Smooth muscle cell (in vitro differentiated cells): ENCODE data around the gene ANGPTL2. TPM values are rescaled to one million over a fixed set of nuclear protein-coding genes. Genes with fewer than 3 reads are reported as not detected.

Experiments
- DNase-seq: peaks from one replicate; lab custom pipeline; 2025; ENCODE audit not compliant: unreplicated experiment; lab: John Stamatoyannopoulos, UW
- H2AFZ ChIP-seq: fragments of 200-600 bp; sonication (generic); 2 replicates; pipeline ENCODE4 v1.6.0; 2016; ENCODE audit warnings: antibody characterized with exemption, low read depth, mild to moderate bottlenecking
- H3F3A ChIP-seq: fragments of 200-600 bp; sonication (generic); 2 replicates; pipeline ENCODE4 v1.6.0; 2017; ENCODE audit warnings: antibody characterized with exemption, low read depth
- H3K27ac ChIP-seq: fragments of 200-600 bp; sonication (generic); 2 replicates; pipeline ENCODE4 v1.5.1; 2016; ENCODE audit warnings: low read depth, mild to moderate bottlenecking
- H3K27me3 ChIP-seq: fragments of 200-600 bp; sonication (generic); 2 replicates; pipeline ENCODE4 v1.6.1; 2016; ENCODE audit warnings: low read depth, mild to moderate bottlenecking
- H3K36me3 ChIP-seq: fragments of 200-600 bp; sonication (generic); 2 replicates; pipeline ENCODE4 v1.5.1; 2016; ENCODE audit warnings: low read depth
- H3K4me1 ChIP-seq: fragments of 200-600 bp; sonication (generic); 2 replicates; pipeline ENCODE4 v1.5.1; 2016; ENCODE audit warnings: low read depth
- H3K4me2 ChIP-seq: fragments of 200-600 bp; sonication (generic); 2 replicates; pipeline ENCODE4 v1.6.0; 2016; ENCODE audit warnings: mild to moderate bottlenecking
- H3K4me3 ChIP-seq: fragments of 200-600 bp; sonication (generic); 2 replicates; pipeline ENCODE4 v1.5.1; 2016; ENCODE audit warnings: mild to moderate bottlenecking
- H3K79me2 ChIP-seq: fragments of 200-600 bp; sonication (generic); 2 replicates; pipeline ENCODE4 v1.6.0; 2016; ENCODE audit warnings: low read depth, mild to moderate bottlenecking
- H3K9ac ChIP-seq: fragments of 200-600 bp; sonication (generic); 2 replicates; pipeline ENCODE4 v1.6.0; 2016; ENCODE audit warnings: low read depth
- H3K9me3 ChIP-seq: fragments of 200-600 bp; sonication (generic); replicated peaks from 2 replicates; pipeline ENCODE4 v1.5.1; 2016; ENCODE audit warnings: low read depth
- H4K20me1 ChIP-seq: fragments of 200-600 bp; sonication (generic); 2 replicates; pipeline ENCODE4 v1.6.0; 2016; ENCODE audit warnings: low read depth
- WGBS: methylation state at CpG from one replicate; pipeline ENCODE4 v1.1.7; 2016; ENCODE audit warnings: low lambda C conversion rate; 5-methylcytosine and 5-hydroxymethylcytosine counted together
- polyA plus RNA-seq: library from polyadenylated mRNA; unstranded; fragments of >200 nt; fragmentation: Nextera tagmentation; extraction: Ambion mirVana; gene quantifications from 2 replicates; pipeline ENCODE4 v1.2.1, GENCODE V29; 2016
- total RNA-seq: library from RNA; depleted of rRNA; stranded (reverse); fragments of >200 nt; gene quantifications from 2 replicates; pipeline ENCODE4 v1.2.3, GENCODE V29; 2014
- TF ChIP-seq, protein P1 (sequence below): fragments of 200-600 bp; sonication (generic); IDR thresholded peaks from 2 replicates; pipeline ENCODE4 v1.5.1; 2017; ENCODE audit warnings: borderline replicate concordance, mild to moderate bottlenecking, antibody characterized with exemption; ENCODE audit not compliant: insufficient read depth, poor library complexity, severe bottlenecking

ANGPTL2 gene
- total and polyA plus RNA-seq, 2 experiments from 2014 or later, result 16.1 to 18.7 TPM

DNA sequence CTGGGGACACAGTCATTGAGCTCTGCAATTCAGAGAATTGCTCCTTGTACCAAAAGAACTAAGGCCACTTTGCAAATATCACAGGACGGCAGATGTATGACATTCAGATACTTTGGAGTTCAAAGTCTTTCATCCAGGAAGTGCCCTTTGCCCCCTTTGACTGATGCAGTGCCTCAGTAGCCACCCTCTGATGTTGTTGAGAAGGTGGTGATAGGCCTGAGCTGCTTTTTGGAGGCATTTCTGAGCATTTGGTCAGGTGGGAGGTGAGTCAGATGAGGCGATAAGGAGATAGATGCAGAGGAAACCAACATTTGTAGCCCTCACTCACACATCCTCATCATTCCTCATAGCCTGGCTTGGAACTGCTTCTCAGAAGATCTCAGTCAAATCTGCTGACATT lies 63.4 kb downstream of the ANGPTL2 start:
- H3K4me1 ChIP-seq, result no peaks in the 10 kb centered on the region
- no peaks in the 10 kb centered on the region for H3F3A ChIP-seq
- H3K9ac ChIP-seq, result no peak overlapping the region
- H3K27me3 ChIP-seq, result no peaks in the 10 kb centered on the region
- TF ChIP-seq, protein P1, sequence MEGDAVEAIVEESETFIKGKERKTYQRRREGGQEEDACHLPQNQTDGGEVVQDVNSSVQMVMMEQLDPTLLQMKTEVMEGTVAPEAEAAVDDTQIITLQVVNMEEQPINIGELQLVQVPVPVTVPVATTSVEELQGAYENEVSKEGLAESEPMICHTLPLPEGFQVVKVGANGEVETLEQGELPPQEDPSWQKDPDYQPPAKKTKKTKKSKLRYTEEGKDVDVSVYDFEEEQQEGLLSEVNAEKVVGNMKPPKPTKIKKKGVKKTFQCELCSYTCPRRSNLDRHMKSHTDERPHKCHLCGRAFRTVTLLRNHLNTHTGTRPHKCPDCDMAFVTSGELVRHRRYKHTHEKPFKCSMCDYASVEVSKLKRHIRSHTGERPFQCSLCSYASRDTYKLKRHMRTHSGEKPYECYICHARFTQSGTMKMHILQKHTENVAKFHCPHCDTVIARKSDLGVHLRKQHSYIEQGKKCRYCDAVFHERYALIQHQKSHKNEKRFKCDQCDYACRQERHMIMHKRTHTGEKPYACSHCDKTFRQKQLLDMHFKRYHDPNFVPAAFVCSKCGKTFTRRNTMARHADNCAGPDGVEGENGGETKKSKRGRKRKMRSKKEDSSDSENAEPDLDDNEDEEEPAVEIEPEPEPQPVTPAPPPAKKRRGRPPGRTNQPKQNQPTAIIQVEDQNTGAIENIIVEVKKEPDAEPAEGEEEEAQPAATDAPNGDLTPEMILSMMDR, result no peak
- no peak overlapping the region for H3K4me3 ChIP-seq
- no peaks in the 10 kb centered on the region for H4K20me1 ChIP-seq
- no peaks in the 10 kb centered on the region for H3K79me2 ChIP-seq
- no peak overlapping the region for H3K27ac ChIP-seq
- H3K36me3 ChIP-seq, result no peaks in the 10 kb centered on the region
- H3K9me3 ChIP-seq, result no peaks in the 10 kb centered on the region
- WGBS, result 100% methylated on average over 2 of the region's 2 CpGs
- no peak for DNase-seq
- H2AFZ ChIP-seq, result no peak overlapping the region
- H3K4me2 ChIP-seq, result no peak overlapping the region

DNA sequence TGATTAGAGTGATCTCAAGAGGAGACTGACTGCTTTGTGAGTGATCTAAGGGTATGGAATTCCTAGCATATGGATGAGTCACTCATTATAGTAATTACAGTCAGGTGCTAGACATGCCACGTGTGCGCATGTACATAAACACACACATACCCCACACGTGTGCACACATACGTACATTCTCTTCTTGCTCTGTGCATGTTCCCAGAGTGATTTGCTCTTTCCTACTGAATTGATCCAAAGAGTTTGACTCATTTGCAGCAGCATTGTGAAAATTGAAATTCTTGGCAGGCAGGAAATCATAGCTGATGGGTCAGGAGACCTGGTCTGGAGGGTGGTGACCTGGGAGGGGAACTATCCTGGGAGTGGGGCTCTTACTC lies 63.8 kb downstream of the ANGPTL2 start:
- DNase-seq, result no peak
- H3K4me3 ChIP-seq, result no peak overlapping the region
- no peaks in the 10 kb centered on the region for H3K9me3 ChIP-seq
- H3K9ac ChIP-seq, result no peak overlapping the region
- no peaks in the 10 kb centered on the region for H4K20me1 ChIP-seq
- H3K27ac ChIP-seq, result no peak overlapping the region
- no peaks in the 10 kb centered on the region for H3K4me1 ChIP-seq
- no peaks in the 10 kb centered on the region for H3F3A ChIP-seq
- no peak overlapping the region for H3K4me2 ChIP-seq
- 81% methylated on average over 4 of the region's 4 CpGs for WGBS
- H3K36me3 ChIP-seq, result no peaks in the 10 kb centered on the region
- TF ChIP-seq, protein P1, result no peak
- no peak overlapping the region for H2AFZ ChIP-seq
- no peaks in the 10 kb centered on the region for H3K79me2 ChIP-seq
- H3K27me3 ChIP-seq, result no peaks in the 10 kb centered on the region

DNA sequence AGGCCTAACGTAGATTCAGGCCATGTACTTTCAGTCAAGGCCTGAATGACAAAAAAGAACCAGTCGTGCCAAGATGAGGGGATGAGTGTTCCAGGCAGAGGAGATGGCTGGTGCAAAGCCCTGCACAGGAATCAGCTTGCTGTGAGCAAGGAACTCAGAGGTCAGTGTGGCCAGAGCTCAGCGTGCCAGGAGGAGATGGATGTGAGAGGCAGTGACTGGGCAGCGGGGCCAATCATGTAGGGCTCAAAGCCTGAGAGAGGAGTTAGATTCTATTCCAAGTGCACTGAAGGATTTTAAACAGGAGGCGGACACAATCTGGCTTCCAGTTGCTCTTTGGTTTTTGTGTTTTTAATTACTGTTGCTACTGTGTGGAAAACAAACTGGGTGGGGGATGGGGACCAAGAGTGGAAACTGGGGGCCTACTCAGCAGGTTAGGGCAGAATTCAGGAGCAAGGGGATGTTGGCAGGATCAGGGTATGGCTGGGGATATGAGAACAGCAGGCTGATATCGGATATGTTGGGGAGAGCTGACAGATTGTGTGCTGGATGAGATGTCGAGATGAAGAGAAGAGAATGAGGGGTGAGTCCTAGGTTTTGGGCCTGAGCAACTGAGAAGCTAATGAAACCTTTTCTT lies 64.3 kb downstream of the ANGPTL2 start:
- TF ChIP-seq, protein P1, result no peak
- 94% methylated on average over 7 of the region's 7 CpGs for WGBS
- Histone ChIP-seq H3K27me3 (no peaks in the 10 kb centered on the region), H3K9me3 (no peaks in the 10 kb centered on the region), H4K20me1 (no peaks in the 10 kb centered on the region), H3K9ac (no peak overlapping the region), H3K4me3 (no peak overlapping the region), H2AFZ (no peak overlapping the region), H3F3A (no peaks in the 10 kb centered on the region), H3K36me3 (no peaks in the 10 kb centered on the region), H3K4me2 (no peak overlapping the region), H3K27ac (no peak overlapping the region), H3K79me2 (no peaks in the 10 kb centered on the region), H3K4me1 (no peaks in the 10 kb centered on the region)
- no peak for DNase-seq

DNA sequence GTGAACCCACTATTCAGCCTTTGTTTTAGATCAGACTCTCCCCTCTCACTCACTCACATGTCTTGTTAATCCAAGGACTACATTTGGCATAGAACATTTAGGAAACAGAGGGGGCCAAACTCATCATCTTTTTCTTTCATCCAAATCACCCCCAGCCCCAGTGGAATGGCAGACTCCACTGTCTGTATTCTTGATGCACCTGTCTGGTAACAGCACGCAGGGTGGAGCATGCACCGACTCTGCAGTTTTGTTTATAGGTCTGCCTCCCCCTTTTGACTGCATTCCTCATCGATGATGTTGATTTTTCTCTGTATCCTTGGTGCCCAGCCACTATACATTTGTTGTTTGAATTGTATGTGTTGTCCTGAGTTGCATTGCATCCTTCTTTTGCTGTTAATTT lies 66.0 kb downstream of the ANGPTL2 start:
- TF ChIP-seq, protein P1, result no peak
- no peaks in the 10 kb centered on the region for H4K20me1 ChIP-seq
- H3K9ac ChIP-seq, result no peak overlapping the region
- no peaks in the 10 kb centered on the region for H3K79me2 ChIP-seq
- H3K4me3 ChIP-seq, result no peak overlapping the region
- peaks cover 3% of the 10 kb centered on the region for H3F3A ChIP-seq
- H3K27me3 ChIP-seq, result no peaks in the 10 kb centered on the region
- H3K9me3 ChIP-seq, result no peaks in the 10 kb centered on the region
- no peak for DNase-seq
- H3K36me3 ChIP-seq, result no peaks in the 10 kb centered on the region
- no peak overlapping the region for H3K27ac ChIP-seq
- no peak overlapping the region for H3K4me2 ChIP-seq
- WGBS, result 93% methylated on average over 3 of the region's 3 CpGs
- no peaks in the 10 kb centered on the region for H3K4me1 ChIP-seq
- no peak overlapping the region for H2AFZ ChIP-seq
